CD4-positive, alpha-beta T cell (primary cell): ENCODE data around the gene SLIT1. TPM values are rescaled to one million over a fixed set of nuclear protein-coding genes. Genes with fewer than 3 reads are reported as not detected.

Experiments used
- ATAC-seq: fragments of 200-7000 bp; cut with Tn5 transposase; one replicate; pipeline ENCODE4 v1.10.0; 2022; ENCODE audit warnings: mild to moderate bottlenecking; ENCODE audit not compliant: poor library complexity
- CTCF ChIA-PET: fragments of 350-600 bp; sonication (Branson Sonifier 250); formaldehyde crosslinking; loops from one replicate; lab custom pipeline; 2021; ENCODE audit warnings: antibody characterized with exemption, inconsistent platforms; lab: Charles Lee
- POLR2A ChIA-PET: fragments of 350-600 bp; sonication (Branson Sonifier 250); formaldehyde crosslinking; loops from one replicate; lab custom pipeline; 2021; ENCODE audit warnings: antibody characterized with exemption, inconsistent platforms; lab: Charles Lee
- DNase-seq, 14 experiments: peaks; one replicate each; pipeline ENCODE4 v3.0.0-alpha.2; 2013 to 2020; ENCODE audit warnings: mixed read lengths in 2 of 14
- H3K27ac ChIP-seq, 2 donors: one replicate each; pipeline versions ENCODE4 v1.5.1 to v1.7.0; 2013; ENCODE audit warnings: low read length in 2 of 2, low read depth in 1 of 2, mild to moderate bottlenecking in 1 of 2
- H3K27me3 ChIP-seq, 2 experiments: 1 replicate in 1 of 2; 2 replicates in 1 of 2; pipeline versions ENCODE4 v1.6.1 to v1.7.0; 2013; ENCODE audit warnings: low read length in 2 of 2, control low read depth in 1 of 2, mild to moderate bottlenecking in 1 of 2, moderate library complexity in 1 of 2; ENCODE audit not compliant: insufficient read depth in 2 of 2, control insufficient read depth in 1 of 2
- H3K36me3 ChIP-seq: one replicate; pipeline ENCODE4 v1.6.1; 2013; ENCODE audit warnings: low read length, control low read depth; ENCODE audit not compliant: insufficient read depth
- H3K4me1 ChIP-seq: one replicate; pipeline ENCODE4 v1.6.1; 2013; ENCODE audit warnings: low read length, control low read depth; ENCODE audit not compliant: insufficient read depth
- H3K4me3 ChIP-seq: one replicate; pipeline ENCODE4 v1.5.1; 2013; ENCODE audit warnings: mild to moderate bottlenecking, low read length, moderate library complexity
- H3K9me3 ChIP-seq, 2 experiments: 1 replicate in 1 of 2; 2 replicates in 1 of 2; pipeline versions ENCODE4 v1.6.1 to v1.7.0; 2013; ENCODE audit warnings: low read length in 2 of 2, mild to moderate bottlenecking in 2 of 2, control low read depth in 1 of 2, moderate library complexity in 1 of 2; ENCODE audit not compliant: control insufficient read depth in 1 of 2, insufficient read depth in 1 of 2
- H3K27ac Mint-ChIP-seq: one replicate; pipeline ENCODE4 v1.8.0; 2020; ENCODE audit warnings: mixed read lengths
- H3K27me3 Mint-ChIP-seq: one replicate; pipeline ENCODE4 v1.8.0; 2021; ENCODE audit warnings: mixed read lengths
- H3K36me3 Mint-ChIP-seq: one replicate; pipeline ENCODE4 v1.8.0; 2021; ENCODE audit warnings: low read depth, mixed read lengths
- H3K4me1 Mint-ChIP-seq: one replicate; pipeline ENCODE4 v1.8.0; 2021; ENCODE audit warnings: low read depth, mixed read lengths
- H3K4me3 Mint-ChIP-seq: one replicate; pipeline ENCODE4 v1.8.0; 2020; ENCODE audit warnings: mild to moderate bottlenecking, mixed read lengths
- H3K9me3 Mint-ChIP-seq: one replicate; pipeline ENCODE4 v1.8.0; 2020; ENCODE audit warnings: mixed read lengths
- CTCF ChIP-seq: fragments of 200-600 bp; IDR thresholded peaks from one replicate; pipeline ENCODE4 v1.8.0; 2022; ENCODE audit warnings: antibody characterized with exemption, mild to moderate bottlenecking
- intact Hi-C, 2 experiments: fragments of 100-400 bp; cut with DNase I in 1 of 2; cut with micrococcal nuclease in 1 of 2; formaldehyde crosslinking; loops; one replicate each; pipeline versions ENCODE4 v1.15.1 to v1.9.0; 2023 to 2025; cut with DNase I, micrococcal nuclease
- total RNA-seq, 174 experiments: library from RNA in 2 of 174; stranded (reverse) in 2 of 174; gene quantifications; one replicate each; pipeline ENCODE4 v1.2.3 and lab custom pipeline; 2021 to 2026

Gene SLIT1
- total RNA-seq, 2 experiments from 2014 or later, result 0.30 to 0.39 TPM

- no peaks in the 10 kb centered on the region for H3K36me3 ChIP-seq
- H3K4me3 ChIP-seq, result no peak overlapping the region
- ChIA-PET POLR2A (no interaction called here), CTCF (no interaction called here)
- ATAC-seq (no peak), DNase-seq (no peak)
- Mint-ChIP-seq H3K36me3 (no peaks in the 10 kb centered on the region), H3K4me1 (no peaks in the 10 kb centered on the region), H3K27ac (no peak overlapping the region), H3K4me3 (no peak overlapping the region), H3K27me3 (no peaks in the 10 kb centered on the region), H3K9me3 (no peaks in the 10 kb centered on the region)
- H3K4me1 ChIP-seq, result no peaks in the 10 kb centered on the region
- no peak for TF ChIP-seq CTCF
- no peaks in the 10 kb centered on the region for H3K9me3 ChIP-seq
- no peaks in the 10 kb centered on the region for H3K27me3 ChIP-seq
- intact Hi-C loops, result no loop called here
- no peak overlapping the region for H3K27ac ChIP-seq
Measured at GRCh38 chr10:97061423-97061822, 124.3 kb downstream of the SLIT1 start.

GRCh38 chr10:97060441-97061084 lies 125.2 kb downstream of the SLIT1 start:
- H3K4me1 ChIP-seq, result no peaks in the 10 kb centered on the region
- no peak overlapping the region for H3K27ac ChIP-seq
- H3K9me3 ChIP-seq, result no peaks in the 10 kb centered on the region
- intact Hi-C loops, result no loop called here
- Mint-ChIP-seq H3K4me1 (no peaks in the 10 kb centered on the region), H3K27me3 (no peaks in the 10 kb centered on the region), H3K36me3 (no peaks in the 10 kb centered on the region), H3K4me3 (no peak overlapping the region), H3K9me3 (no peaks in the 10 kb centered on the region), H3K27ac (no peak overlapping the region)
- H3K36me3 ChIP-seq, result no peaks in the 10 kb centered on the region
- TF ChIP-seq CTCF, result no peak
- DNase-seq (no peak), ATAC-seq (no peak)
- CTCF ChIA-PET, result no interaction called here
- POLR2A ChIA-PET, result no interaction called here
- H3K4me3 ChIP-seq, result no peak overlapping the region
- H3K27me3 ChIP-seq, result no peaks in the 10 kb centered on the region

GRCh38 chr10:97059872-97060205 lies 125.9 kb downstream of the SLIT1 start:
- ChIA-PET CTCF (no interaction called here), POLR2A (no interaction called here)
- Mint-ChIP-seq H3K27me3 (no peaks in the 10 kb centered on the region), H3K36me3 (no peaks in the 10 kb centered on the region), H3K27ac (no peak overlapping the region), H3K4me1 (no peaks in the 10 kb centered on the region), H3K4me3 (no peak overlapping the region), H3K9me3 (no peaks in the 10 kb centered on the region)
- Histone ChIP-seq H3K4me1 (no peaks in the 10 kb centered on the region), H3K27ac (no peak overlapping the region), H3K9me3 (no peaks in the 10 kb centered on the region), H3K36me3 (no peaks in the 10 kb centered on the region), H3K27me3 (no peaks in the 10 kb centered on the region), H3K4me3 (no peak overlapping the region)
- DNase-seq (no peak), ATAC-seq (no peak)
- TF ChIP-seq CTCF, result no peak
- intact Hi-C loops, result no loop called here
